DOHH2 (cell line): ENCODE data around the gene TTC39A.

Source experiments
- CTCF ChIP-seq: fragments of 200-600 bp; sonication (generic); IDR thresholded peaks from one replicate; pipeline ENCODE4 v1.5.1; 2014; ENCODE audit warnings: antibody characterized with exemption, mild to moderate bottlenecking, low read depth, low read length; ENCODE audit not compliant: poor library complexity, severe bottlenecking
- EZH2phosphoT487 ChIP-seq: fragments of 200-600 bp; sonication (generic); IDR thresholded peaks from 2 replicates; pipeline ENCODE4 v1.6.1; 2017; ENCODE audit warnings: borderline replicate concordance, mild to moderate bottlenecking, antibody characterized with exemption, low read length, moderate library complexity, mixed read lengths

DNA sequence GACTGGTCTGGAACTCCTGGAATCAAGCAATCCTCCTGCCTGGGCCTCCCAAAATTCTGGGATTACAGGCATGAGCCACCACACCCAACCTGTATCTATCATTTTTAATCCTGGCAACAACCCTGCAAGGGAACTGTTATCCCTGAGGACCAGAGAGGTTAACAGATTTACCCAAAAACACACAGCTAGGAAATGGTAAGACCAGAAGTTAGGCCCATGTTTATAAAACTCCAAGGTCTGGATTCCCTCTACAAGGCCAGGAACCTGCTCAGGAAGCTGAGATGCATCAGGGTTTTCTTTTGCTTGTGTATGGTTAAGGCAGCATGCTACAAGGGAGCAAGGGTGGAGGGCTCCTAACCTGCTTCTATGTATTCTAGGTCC lies 17.8 kb upstream of the TTC39A start:
- no peak for TF ChIP-seq CTCF
- no peak for TF ChIP-seq EZH2phosphoT487
